ENCODE measurements around the gene ITGA11.

ITGA11 gene

DNA sequence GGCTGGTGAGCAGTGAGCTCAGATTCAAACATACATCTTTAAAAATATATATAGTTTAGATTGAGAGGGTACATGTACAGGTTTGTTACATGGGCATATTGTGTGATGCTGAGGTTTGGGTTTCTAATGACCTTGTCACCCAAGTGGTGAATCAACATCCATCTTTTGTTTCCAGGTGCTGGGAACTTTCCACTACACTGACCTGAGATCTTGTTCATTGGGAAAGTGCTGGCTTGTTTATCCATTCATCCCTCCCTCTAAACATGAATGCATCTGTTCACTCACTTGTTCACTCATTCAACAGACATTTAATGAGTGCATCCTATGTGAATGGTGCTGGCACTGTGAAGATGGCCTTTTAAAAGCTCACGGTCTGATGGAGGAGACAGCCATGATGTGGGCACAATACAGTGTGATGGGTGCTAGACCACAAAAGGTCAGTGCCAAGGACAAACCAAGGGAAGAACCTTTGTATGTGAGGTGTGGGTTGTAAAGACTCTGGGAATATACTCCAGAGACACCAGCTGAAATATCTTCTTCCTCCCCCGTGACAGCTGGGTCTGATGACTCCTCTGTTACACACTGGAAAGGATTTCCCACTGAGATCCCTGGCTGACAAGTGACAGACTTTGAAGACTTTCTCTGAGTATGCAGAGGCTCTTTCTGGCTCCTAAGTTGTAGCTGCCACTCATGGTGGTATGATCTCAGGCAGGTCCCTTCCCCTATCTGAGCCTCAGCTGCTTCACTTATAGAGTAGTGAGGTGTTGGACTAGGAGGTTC lies 16.2 kb upstream of the ITGA11 start:
- DNase-seq = no peak

DNA sequence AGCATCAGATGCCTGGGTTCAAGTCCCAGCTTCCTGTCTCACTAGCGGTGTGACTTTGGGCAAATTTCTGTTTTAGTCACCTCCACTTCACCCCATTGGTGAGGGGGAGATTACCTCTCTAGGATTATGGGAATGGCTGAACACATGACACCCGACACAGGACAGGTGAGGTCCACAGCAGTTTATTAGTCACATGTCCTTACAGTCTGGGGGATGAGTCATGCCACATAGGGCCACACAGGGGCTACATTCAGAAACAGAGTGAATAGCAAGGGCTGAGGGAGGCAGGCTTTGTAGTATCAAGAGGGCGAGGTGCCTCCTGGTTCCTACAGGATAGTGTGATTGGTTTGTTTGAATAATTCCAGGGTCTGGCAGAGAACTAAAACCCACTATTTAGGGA lies 15.2 kb upstream of the ITGA11 start:
- no peak for DNase-seq

DNA sequence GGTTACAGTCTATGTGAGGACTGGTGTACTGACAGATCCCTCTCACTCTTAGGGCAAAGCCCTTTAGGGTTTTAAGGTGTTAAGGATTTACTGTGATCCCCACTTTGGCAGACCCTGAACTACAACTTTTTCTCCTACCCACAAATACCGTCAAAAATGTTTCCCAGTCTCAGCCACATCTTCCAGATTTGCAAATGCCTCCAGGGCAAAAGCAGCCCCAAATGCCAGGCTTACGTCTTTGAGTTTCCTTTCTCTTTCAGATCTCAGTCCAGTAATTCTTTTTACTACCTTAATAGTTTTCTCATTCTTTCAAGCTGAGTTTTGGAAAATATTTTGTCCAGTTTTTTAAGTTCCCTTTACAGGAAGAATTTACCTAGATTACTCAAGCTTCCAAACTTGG lies 13.4 kb upstream of the ITGA11 start:
- no peak for DNase-seq

DNA sequence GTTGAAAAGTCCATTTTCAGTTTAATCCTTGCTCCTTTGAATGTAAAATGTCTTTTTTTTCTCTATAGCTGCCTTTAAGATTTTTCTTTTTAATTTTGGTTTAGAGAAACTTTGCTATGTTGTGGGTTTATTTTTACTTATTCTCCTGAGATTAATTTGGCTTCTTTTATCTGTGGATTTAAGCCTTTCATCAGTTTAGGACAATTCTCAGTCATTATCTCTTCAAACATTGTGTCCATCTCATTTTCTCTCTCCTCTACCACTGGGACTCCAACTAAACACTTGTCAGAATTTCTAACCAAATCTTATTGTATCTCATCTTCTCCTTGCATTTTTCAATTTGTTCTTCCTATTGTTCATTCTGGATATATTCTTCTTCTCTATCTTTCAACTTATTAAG lies 12.4 kb upstream of the ITGA11 start:
- no peak for DNase-seq

DNA sequence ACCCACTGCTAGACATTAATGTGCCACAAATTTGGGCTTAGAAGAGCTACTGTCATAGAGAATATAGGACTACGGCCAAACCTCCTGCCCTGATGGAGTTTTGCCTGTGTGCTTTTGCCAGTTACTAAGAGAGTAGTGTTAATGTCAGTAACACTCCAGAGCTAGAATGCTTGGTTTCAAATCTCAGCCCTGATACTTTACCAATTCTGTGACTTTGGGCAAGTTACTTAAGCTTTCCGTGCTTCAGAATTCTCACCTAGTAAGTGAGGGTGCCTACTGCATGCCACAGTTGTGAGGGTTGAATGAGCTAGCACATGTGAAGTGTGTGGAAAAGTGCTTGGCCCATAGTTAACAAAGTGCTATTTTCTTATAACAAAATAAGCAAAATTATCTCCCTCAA lies 10.9 kb upstream of the ITGA11 start:
- no peak for DNase-seq

DNA sequence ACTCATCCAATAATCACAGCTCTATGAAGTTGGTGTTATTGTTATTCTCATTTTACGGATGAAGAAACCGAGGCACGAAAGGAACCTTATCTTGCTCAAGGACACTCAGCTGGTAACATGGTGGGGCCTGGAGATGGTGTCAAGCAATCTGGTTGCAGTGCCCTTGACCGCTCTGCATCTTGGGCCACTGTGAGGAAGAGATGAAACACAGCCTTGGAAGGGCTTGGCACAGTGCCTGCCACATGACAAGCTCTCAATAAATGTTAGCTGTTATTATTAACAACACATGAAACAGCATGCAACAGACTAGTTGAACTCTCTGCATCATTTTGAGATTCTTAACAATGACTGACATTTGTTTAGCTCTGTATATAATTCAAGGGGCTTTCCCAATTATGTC lies 10.1 kb upstream of the ITGA11 start:
- DNase-seq = peak; percentile 27

DNA sequence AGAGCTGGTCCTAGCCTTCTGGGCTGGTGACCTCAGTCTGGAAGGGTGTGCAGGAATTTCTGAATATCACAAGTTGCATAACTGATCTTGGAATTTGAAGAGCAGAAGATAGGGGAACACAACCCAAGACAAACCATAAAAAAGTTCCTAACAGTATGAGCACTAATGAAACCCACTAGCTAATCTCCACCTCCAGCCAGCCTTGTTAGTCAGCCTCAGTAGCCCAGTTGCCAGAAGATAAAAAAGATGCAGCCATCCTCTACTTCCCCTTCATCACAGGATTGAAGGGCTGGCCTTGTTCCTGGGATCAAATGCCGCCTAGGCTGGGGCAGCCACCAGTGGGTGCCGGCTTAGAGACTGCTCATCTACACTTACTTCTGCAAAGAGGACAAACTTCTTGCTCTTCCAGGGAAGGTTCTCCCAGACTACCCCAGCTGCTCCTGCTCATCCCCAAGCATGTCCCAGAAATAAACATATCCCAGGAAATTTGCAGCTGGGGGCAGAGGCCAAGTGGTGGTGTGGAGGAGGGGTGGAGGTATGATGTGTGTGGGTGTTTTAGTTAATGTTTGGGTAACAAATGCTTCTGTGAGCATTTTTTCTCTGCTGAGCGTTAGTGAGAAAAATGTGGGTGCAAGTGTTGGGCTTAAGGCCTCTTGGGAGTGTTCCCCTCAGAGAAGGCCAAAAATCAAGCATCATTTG lies 9.2 kb upstream of the ITGA11 start:
- no peak for DNase-seq

DNA sequence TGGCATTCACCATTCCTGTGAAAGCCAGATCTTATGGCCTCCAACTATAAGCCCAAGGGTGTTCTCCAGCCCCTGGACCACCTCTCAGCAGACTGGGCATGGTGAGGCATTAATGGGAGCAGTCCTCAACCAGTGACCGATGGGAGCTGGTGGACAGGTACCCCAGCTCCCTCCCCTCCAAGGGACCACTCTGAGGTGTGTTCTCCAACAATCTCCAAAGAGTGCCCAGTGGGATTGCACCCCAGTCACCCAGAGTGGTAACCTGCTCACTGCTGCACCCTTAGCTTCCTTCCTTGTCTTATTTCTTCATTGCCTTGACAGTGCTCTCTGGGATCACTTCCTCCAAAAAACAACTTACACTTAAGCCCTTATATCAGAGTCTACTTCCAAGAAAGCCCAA lies 8.2 kb upstream of the ITGA11 start:
- no peak for DNase-seq

DNA sequence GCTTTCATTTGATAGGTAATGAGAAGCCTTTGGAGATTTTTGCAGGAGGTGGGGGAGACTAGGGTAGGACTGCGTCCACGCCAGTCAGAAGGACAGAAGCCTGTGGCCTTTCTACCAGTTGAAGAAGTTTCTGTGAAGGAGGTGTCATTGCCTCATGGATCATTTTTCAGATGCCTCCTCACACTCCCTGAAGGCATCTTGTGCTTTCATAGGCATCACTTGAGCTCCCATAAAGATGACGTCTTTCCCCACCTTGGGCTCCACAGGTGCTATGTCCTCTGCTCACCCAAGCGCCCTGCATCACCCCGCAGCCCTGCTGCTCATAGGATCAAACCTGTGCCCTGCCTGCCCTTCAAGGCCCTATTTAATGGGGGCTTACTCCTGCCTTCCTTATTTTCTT lies 7.5 kb upstream of the ITGA11 start:
- no peak for DNase-seq

DNA sequence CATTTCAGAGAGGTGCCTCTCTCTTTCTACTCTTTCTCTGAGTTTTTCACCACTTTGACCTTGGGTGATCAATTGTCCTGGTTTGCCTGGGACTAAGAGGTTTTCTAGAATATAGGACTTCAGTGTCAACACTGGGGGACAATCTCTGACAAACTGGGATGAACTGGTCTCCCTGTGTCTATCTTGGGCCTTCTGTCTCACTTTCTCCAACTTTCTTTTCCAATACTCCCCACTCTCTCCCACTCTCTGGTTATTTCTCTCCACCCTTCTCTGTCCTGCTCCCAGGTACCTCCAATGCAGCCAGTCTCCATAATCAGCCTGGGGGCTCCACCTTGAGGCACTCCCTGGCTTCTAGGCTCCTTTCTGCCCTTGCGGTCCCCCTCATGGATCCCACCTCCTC lies 4.7 kb upstream of the ITGA11 start:
- DNase-seq = no peak

DNA sequence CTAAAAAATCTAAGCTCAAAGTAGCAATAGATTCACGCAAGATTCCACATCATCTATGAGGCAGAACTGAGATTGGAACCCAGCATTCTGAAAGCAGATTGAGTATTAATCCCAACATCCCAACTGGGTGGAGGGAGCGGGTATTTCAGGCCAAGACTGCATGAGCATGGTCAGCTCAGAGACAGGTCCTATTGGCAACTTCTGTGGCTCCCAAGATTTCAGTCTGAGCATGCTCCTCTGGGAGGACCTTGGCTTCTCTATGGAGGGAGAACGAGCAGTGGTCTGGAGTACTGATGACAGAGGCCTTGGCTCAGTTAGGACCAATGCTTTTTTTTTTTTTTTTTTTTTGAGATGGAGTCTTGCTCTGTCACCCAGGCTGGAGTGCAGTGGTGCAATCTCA lies 4.0 kb upstream of the ITGA11 start:
- DNase-seq = no peak

DNA sequence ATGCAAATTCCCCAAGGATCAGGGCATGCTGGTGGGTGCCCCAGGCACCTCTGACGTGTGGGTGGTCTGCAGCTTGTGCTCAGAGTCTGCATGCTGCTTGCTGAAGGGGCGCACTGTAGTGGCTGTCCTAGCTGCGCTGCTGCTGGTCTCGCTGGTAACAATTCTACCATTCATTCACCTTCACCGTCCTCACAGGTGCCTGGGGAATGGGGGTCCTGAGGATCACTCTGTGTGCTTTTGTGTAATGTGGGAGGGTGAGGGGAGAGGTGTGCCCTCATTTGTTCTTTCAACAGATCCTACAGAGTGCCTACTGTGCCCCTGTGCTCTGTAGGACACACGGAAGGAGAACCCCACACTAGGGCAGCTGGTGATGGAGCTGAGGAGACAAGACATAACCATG lies 2.1 kb upstream of the ITGA11 start:
- no peak for DNase-seq

DNA sequence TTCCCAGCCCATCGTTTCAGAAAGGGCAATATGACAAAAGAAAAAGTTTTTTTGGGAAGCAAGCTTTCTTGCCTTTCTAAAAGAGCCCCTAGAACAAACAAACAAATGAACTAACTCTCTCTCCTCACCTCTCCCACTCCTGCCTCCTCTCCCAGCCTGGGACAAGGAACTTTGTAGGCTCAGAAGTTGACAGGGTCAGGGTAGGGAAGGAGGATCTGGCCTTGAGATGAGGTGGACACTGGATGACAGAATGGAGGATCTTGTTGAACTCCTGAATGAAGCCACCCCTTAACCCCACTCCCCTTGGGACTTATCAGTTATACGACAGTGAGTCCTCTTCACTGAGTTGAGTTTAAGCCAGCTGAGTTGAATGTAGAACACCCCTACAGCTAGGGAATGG lies 1.6 kb upstream of the ITGA11 start:
- no peak for DNase-seq

DNA sequence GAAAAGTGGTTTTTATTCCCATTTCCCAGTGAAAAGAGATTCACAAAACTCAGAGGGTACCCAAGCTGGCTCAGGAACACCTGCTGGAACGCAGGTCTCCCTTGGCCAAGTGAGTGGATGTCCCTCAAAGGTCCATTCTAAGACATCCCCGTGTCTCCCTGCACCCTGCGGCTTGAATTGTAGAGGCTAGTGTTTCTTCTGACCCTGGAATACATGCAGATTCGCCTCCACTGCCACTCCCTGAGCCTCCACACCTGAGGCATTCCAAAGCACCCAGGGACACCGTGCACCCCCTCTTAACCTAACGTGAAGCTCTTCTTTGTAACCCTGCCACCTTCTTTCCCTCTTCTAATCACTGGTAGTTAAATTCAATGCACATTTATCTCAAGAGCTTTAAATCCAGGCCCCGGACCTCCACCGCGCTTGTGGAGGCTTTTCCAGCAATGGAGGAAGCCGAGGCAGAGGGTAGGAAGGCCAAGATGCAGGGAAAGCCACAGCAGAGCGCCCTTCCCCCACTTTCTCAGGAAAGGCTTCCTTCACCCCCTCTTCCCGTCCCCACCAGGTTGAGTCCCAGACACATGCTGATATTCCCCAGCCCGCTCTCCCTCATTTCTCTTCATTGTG lies 590 bp upstream of the ITGA11 start:
- no peak for DNase-seq

DNA sequence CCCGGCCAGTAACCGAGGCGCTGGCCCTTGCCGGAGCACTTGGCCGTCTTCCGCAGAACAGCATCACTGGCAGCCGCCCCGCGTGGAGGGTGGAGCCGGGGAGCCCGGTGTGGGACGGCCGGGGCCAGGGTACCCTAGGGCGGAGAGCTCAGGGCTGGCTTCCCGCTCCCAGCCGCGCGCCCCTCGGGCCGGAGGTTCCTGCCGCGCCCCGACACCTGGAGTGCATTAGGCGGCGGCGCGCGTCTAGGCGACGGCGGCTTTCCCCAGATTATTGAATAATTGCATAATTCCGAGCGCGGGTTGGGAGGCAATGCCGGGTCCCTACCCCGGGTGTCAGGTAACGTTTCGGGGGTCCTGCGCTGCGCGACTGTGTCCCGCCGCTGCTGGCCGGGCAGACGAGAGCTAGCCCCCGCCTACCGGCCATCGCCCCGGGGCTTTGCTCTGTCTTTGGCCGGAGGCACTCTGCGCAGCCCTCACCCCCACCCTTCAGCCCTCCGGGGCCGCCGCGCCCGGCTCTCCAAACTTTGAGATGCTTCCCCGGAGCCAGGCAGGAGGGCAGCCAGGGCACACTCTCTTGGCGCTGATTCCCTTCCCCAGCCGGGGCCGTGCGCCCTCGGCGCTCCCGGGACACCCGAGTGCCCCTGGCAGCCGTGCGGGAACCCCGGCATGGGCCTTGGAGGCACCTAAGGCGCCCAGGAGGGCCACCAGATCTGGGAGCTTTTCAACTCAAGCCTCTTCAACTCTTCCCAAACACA lies 749 bp downstream of the ITGA11 start:
- peak; percentile 11 for DNase-seq

DNA sequence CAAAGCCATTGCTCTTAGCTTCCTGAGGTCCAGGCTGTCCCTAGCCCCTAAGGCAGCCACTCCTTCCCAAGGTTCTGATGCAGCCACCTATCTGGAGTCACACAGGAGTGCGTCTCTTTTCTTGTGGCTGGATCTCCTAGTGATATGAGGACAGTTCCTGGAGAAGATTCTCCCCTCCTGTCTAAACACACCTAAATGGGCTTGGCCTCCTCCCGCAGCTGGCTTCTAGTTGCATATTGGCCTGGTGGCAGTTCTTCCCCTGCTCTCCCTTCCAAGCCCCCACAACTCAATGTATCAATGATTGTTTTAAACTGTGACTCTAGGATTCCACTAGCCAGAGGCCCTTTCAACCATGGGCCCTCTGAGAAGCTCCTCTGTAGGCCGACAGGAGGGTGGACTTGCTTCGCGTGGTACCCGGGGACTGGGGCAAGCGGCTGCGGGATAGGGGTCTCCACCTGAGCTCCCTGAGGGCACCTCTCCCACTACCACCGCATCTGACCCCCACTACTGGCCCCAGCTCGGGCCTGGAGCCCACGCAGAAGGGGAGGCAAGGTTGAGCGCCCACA lies 1.4 kb downstream of the ITGA11 start:
- DNase-seq = no peak

DNA sequence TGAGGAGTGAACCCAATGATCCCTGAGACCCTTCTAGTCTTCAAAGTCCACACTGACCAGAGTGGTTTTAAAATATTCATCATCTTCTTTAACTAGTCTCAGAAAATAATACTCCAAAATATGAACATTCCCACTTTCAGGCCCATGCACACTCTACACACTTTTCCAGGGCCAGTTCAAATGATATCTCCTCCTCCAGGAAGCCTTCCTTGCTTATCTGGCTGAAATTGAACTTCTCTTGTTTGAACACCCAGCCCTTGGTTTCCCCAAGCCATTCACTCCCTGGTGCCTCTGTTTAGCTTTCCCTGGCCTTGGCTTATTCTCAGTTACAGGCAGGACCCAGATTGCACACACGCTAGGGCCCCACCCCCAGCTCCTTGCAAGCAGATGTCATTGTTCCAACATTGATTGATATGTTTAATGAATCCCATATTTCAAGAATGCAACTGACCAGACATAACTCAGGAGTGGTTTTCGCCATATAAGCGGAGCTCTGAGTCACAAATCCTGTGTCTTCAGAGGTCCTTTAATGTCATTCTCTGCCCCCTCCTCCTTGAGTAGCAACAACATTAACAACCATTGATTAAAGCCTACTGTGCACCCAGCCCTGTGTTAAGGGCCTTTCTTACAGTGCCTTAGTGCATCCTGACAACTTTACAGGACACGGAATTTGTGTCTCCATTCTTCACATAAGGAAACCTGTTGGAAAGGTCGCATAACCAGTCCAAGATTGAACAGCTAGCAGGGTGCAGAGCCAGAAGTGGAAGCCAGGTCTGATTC lies 2.1 kb downstream of the ITGA11 start:
- DNase-seq = no peak

DNA sequence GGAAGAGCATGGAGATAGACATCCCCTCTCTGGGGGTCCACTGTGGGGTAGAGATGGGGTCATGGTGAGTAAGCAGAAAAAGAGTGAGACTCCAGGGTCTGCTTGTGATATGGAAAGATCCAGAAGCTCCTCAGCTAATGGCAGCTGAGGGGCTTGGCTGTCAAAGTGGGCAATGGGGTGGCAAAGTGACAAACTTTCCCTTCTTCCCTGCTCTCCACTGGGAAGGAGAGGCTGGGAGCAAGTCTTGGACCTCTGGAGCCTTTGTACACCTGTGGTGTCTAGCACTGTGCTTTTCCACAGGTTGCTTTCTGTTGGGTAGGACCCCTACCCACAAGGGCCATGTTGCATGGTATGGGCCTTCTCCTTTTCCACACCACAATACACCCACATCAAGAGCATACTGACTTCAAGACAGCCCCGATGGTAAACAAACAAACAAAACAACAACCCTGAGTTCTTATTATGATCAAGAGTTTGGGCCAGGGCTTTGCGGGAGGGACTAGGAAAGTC lies 3.5 kb downstream of the ITGA11 start:
- no peak for DNase-seq

DNA sequence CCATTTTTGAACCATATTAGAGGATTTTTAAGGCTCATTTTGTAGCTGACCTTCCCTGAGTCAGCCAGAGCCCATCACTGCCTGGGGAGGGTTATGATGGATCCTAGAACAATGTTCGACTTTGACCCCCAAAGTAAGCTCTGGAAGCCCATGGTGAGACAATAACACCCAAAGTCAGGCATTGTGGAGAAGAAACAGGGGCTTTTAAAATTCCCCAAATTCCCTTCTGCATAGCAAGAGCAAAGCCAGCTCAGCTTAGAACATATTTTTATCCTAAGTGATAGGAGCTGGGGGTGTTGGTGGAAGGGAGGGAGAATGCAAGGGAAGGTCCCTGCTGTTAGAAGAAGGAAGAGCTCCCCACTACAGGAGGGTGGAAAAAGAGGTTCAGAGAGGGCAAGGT lies 4.0 kb downstream of the ITGA11 start:
- no peak for DNase-seq

DNA sequence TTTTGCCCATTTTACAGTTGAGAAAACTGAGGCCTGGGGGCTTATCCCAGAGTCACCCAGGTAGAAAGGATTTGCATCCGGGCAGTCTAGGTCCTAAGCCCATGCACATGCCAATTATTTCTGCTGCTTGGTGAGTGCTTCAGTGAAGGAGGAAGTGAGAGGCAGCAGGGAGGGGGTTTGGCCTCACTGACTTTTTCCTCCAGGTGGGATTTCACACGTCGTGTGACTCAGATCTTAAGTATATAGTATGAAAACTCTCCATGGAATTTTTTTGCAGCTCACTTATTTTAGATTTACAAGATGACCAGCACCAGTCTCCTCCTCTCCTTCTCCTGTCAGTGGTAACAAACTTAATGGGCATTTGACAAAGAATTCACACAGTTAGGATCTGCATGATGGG lies 4.6 kb downstream of the ITGA11 start:
- no peak for DNase-seq

DNA sequence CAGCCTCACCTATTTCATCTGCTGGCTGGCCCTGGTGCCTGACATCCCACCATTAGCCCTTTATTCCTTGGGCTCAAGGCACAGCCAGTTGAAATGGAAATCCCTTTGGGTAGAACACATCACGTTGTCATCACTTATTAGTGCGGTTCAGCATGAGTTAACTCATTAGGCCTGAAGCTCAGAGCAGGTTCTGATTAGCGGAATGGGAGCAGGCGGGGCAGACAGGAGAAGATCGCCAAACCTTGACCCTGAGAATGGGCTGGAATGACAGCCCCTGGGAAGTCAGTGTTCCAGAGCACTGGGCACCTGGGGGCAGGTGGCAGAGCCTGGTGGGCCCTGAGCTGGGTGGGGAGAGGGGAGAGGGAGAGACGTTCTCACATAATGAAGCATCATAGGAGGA lies 5.8 kb downstream of the ITGA11 start:
- DNase-seq = no peak

DNA sequence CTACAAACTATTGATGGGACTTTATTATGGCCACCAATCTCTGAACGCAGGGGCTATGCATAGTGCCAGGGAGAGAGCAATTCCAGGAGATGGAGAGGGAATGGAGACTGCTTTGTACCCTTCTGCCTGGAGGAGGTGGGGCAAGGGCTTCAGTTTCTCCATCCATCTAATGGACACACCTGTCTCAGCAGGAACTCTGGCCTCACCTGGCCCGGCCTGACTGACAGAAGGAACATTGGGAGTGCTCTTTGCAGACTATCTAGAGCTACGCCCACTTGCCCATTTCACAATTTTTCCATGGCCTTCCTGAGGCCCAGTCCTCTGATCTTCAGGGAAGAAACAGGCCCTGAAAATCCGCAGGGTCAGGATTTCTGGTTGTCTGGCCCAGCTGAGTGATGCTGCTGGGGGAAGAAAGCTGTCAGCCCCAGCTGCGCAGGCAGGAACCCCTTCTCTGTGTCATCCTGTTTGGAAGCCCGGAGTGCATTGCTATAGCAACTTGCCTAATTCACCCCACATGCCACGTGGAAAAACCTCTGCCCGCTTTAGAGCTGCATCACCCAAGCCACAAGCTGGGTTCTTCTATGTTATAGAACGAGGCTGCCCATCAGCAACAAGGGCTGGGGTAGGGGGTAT lies 6.4 kb downstream of the ITGA11 start:
- no peak for DNase-seq
